Ramos (cell line): ENCODE measurements around the gene GRIN2C.

Source experiments
- in situ Hi-C: fragments of 300-500 bp; cut with MboI; formaldehyde crosslinking; loops from one replicate; pipeline ENCODE4 v1.14.3; 2022; ENCODE audit warnings: low sequenced_read_pairs; ENCODE audit not compliant: unreplicated experiment

Gene GRIN2C

GRCh38 chr17:74825952-74826719, 33.5 kb downstream of the GRIN2C start:
- in situ Hi-C loops: no loop called here

- in situ Hi-C loops: no loop called here
Observed at GRCh38 chr17:74824961-74825627, 34.6 kb downstream of the GRIN2C start.

GRCh38 chr17:74822939-74823367, 36.7 kb downstream of the GRIN2C start:
- in situ Hi-C loops: no loop called here

GRCh38 chr17:74822335-74822938, 37.2 kb downstream of the GRIN2C start:
- in situ Hi-C loops: no loop called here

- in situ Hi-C loops: no loop called here
Observed at GRCh38 chr17:74821655-74822334, 37.9 kb downstream of the GRIN2C start.

GRCh38 chr17:74819801-74820436, 39.8 kb downstream of the GRIN2C start:
- in situ Hi-C loops: no loop called here

DNA sequence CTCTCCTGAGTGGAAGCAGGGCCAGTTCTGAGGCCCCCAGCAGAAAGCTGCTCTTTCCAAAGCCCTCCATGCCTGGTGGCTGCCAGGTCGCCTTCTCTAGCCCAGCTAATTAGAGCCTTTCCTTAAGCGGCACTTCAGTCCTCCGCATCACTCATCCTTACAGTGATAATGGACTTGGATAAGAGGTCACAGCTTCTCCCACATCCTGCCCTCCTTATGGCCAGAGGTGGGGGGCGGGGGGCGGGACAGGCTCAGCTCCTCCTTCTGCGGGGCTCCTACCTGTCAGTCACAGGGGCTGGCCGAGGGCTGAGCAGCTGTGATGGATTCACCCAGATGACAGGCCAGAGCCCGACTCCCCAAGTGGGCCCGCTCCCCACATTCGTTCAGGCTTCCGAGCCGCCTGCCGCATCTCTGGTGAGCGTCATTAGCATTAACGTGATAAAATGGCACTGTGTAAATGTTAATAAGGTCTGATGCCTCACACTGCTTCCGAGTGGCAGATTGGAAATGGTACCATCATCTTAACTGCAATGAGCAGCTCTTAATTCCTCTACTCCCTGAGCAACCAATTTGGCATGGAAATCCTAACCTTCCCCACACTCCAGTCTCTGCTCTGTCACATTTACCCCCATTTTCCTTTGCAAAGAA, 41.3 kb downstream of the GRIN2C start:
- in situ Hi-C loops: no loop called here

DNA sequence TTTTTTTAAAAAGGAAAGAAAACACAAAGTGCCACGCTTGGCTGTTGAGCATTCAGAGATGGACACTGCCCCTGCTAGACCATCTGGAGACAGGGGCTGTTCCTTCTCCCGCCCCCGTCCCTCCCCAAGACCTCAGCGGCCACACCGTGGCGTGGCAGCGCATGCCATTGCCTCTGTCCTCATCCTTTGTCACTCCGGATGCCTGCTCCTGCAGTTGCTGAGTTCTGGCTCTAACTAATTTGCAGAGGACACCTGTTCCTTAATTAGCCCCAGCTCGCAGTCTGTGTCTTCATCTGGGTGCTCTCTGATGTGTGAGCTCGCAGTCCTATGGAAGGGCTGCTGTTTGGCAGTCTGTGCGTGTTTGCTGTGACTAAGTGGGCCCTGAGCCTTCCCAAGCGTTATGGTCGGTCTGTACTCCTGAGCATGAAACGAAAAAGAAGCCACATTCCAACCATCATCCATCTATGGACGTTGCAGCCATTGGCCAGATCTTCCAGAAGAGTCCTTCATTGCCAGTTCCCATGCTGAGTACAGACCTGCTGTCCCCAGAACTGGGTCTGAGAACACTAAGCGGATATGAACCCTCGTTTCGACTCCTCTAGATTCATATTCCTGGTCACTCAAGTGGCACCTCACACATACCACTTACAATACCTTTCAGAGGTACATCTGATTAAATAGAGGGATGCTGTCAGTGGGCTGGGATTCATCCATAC, 42.6 kb downstream of the GRIN2C start:
- in situ Hi-C loops: no loop called here

DNA sequence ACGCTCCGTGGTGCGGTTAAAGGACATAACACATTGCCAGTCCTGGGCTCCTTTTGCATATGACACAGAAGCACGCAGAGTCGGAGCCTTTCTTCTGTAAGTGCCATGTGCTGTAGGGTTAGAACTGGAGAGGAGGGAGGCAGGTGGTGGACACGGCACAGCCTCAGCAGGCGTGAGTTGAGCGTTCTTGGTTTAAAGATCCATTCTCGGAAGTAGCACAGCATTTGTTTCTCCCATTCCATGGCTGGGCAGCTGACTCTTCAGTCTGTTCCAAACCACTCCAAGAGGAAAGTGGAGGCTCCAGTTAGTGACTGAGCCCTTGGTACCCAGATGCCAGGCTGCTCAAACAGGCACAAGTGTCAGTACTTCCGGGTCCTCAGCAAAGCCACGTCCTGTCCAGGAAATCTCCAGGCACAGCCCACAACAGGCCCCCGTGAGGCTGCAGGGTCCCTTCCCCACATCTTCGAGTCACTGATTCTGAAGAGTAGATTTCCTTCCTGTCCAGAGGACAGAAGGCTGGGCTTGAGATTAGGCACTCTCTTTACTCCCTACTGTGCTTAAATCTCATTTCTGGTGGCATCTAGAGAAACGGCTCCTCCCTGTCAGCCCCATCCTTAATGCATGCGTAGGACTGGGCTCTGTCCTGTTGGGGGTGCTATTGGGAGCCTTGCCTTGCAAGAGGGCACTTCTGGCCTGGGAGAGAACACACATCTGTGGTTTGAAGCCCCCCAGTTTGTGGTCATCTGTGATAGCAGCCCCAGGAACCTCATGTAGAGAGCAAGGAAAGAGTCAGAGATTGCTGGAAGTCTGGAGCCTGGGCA, 43.9 kb downstream of the GRIN2C start:
- in situ Hi-C loops: no loop called here

GRCh38 chr17:74815067-74815466, 44.6 kb downstream of the GRIN2C start:
- in situ Hi-C loops: no loop called here

- in situ Hi-C loops: no loop called here
Observed at GRCh38 chr17:74814453-74814852, 45.2 kb downstream of the GRIN2C start.

GRCh38 chr17:74812109-74813009, 47.3 kb downstream of the GRIN2C start:
- in situ Hi-C loops: no loop called here

DNA sequence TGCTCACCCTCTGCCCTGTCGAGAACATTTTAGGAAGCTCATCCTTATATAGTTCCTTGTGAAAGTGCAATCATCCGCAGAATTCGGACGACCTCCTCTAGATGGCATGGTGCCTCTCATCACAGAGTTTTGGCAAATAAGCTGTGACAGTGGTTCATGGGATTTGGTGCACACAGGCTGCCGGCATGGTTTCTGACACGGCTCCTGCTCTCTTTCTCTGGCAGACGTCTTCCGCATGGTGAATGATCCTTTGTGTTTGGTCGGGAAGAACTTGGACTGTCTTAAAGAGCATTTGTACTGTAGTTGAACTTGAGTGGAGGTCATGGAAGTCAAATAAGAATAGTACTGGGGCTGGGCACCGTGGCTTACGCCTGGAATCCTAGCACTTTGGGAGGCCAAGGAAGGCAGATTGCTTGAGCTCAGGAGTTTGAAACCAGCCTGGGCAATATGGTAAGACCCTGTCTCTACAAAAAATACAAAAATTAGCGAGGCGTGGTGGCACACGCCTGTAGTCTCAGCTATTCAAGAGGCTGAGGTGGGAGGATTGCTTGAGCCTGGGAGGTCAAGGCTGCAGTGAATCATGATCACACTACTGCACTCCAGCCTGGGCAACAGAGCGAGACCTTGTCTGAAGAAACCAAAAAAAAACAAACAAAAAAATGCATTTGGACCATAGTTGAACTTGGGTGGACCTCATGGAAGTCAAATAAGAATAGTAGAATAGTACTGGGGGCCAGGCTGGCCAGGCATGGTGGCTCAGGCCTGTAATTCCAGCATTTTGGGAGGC, 48.8 kb downstream of the GRIN2C start:
- in situ Hi-C loops: no loop called here

DNA sequence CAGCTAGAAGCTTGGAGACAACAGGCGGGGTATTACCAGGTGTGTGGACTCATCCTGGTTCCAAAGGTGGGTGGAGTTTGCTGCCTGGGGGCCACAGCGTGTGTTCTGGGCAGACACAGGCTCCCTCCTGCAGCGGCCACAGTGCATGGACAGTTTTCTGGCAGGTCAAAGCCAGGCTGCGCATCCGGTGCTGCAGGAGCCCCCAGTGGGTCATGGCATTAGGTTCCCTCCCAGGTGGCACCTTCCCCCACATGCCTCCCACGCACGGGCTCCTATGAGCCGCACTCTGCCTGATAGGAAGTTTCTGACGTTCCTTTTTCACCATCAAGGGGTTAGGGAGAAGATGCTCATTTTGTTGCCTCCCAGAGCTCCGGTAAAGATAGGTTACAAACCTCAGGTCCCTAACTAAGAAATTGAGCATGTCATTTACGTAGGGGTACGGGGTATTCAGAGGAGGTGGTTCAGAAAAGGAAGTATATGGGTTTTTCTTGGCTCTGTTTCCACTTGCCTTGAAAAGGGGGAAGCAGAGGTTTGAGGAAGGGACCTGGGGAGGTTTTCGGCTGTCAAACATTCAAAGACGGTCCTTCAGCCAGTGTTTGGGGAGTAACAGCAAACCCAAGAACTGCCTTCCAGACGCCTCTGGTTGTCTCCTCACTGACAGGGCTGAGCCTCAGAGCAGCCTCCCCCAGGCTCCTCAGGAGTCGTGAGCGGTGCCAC, 50.8 kb downstream of the GRIN2C start:
- in situ Hi-C loops: no loop called here

DNA sequence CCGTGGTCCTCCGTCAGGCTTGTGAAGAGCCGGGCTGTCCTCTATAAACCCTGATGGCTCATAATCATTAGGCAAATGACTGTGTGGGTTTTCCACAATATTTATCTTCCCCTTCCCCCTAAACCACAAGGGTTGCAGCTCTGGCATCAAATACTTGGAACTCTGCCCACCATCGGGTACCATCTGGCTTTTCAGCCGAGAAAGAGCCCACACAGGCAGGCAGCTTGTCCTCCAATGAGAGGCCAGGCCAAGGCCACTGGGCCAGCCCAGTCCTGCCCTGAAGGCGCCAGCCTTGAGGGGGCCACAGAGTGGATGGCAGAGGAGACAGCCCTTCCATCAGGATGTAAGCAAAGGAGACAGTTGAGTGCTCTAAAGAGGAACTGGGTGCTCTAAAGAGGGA, 51.8 kb downstream of the GRIN2C start:
- in situ Hi-C loops: no loop called here

GRCh38 chr17:74807441-74807840, 52.2 kb downstream of the GRIN2C start:
- in situ Hi-C loops: no loop called here
